ENCODE measurements around the gene STK36. TPM values are rescaled to one million over a fixed set of nuclear protein-coding genes. Genes with fewer than 3 reads are reported as not detected.

Gene STK36
- total RNA-seq, 1 experiment from 2014 or later: 47.7 TPM

GRCh38 chr2:218720048-218721041, 48.5 kb downstream of the STK36 start:
- Mint-ChIP-seq H3K9me3 (peaks cover 4% of the 10 kb centered on the region), H3K4me3 (no peak overlapping the region), H3K36me3 (peaks cover 19% of the 10 kb centered on the region), H3K27ac (peak overlapping the region; percentile 15; the same call in 1 of the 2 replicates), H3K27me3 (ENCODE audit: low read depth) (no peaks in the 10 kb centered on the region; the same call in 1 of the 2 replicates), H3K4me1 (peaks cover 43% of the 10 kb centered on the region)
- CTCF ChIA-PET: interaction anchor here (0.7 to 3.5 kb wide), 4 partner anchors 10 to 359 kb away, joined by 3 to 30 read pairs (median 5); partner anchors contain the start of gene TTLL4
- DNase-seq (ENCODE audit: low spot score) (no peak), ATAC-seq (peak; percentile 70)
- no peak for TF ChIP-seq CBFB (CRISPR knock-in tag; IDR thresholded peaks at IDR 0.05; ENCODE audit: low read depth)
- TF ChIP-seq ZNF121 (CRISPR knock-in tag; IDR thresholded peaks at IDR 0.05): peak; percentile 90
- TF ChIP-seq E2F1 (CRISPR knock-in tag; IDR thresholded peaks at IDR 0.05): no peak
- peak; percentile 60 for TF ChIP-seq USF2 (CRISPR knock-in tag; IDR thresholded peaks at IDR 0.05)
- POLR2A ChIA-PET: interaction anchor here (0.8 kb wide), 1 partner anchor 86 kb away, joined by 3 read pairs; no protein-coding TSS in a partner anchor

GRCh38 chr2:218721488-218721887, 49.6 kb downstream of the STK36 start:
- CTCF ChIA-PET: interaction anchor here (0.8 to 3.5 kb wide), 5 partner anchors 11 to 259 kb away, joined by 3 to 30 read pairs (median 4); partner anchors contain the start of gene TTLL4
- DNase-seq (ENCODE audit: low spot score): no peak
- H3K27me3 Mint-ChIP-seq (ENCODE audit: low read depth): no peaks in the 10 kb centered on the region; the same call in 1 of the 2 replicates
- TF ChIP-seq ZNF512 (CRISPR knock-in tag; IDR thresholded peaks at IDR 0.05; ENCODE audit: borderline replicate concordance) (no peak), NR3C1 (CRISPR knock-in tag; conservative IDR thresholded peaks at IDR 0.05; ENCODE audit: low read depth) (no peak), SOX15 (CRISPR knock-in tag; IDR thresholded peaks at IDR 0.05) (no peak), JAZF1 (CRISPR knock-in tag; IDR thresholded peaks at IDR 0.05) (no peak), FOXJ3 (CRISPR knock-in tag; IDR thresholded peaks at IDR 0.05; ENCODE audit: borderline replicate concordance) (no peak), ZNF532 (CRISPR knock-in tag; IDR thresholded peaks at IDR 0.05; ENCODE audit: borderline replicate concordance) (no peak), CBFB (CRISPR knock-in tag; IDR thresholded peaks at IDR 0.05; ENCODE audit: low read depth) (no peak), PREB (CRISPR knock-in tag; IDR thresholded peaks at IDR 0.05; ENCODE audit: borderline replicate concordance) (no peak), ATF2 (CRISPR knock-in tag; IDR thresholded peaks at IDR 0.05; ENCODE audit: borderline replicate concordance, low read depth) (no peak), JUN (CRISPR knock-in tag; IDR thresholded peaks at IDR 0.05) (no peak), ZNF416 (CRISPR knock-in tag; IDR thresholded peaks at IDR 0.05) (no peak), ZSCAN18 (CRISPR knock-in tag; IDR thresholded peaks at IDR 0.05) (no peak), ERG (CRISPR knock-in tag; IDR thresholded peaks at IDR 0.05) (no peak), ELF4 (CRISPR knock-in tag; IDR thresholded peaks at IDR 0.05; ENCODE audit: low read depth) (no peak), ZNF671 (CRISPR knock-in tag; IDR thresholded peaks at IDR 0.05) (no peak), GABPB1 (CRISPR knock-in tag; IDR thresholded peaks at IDR 0.05) (no peak)

More at GRCh38 chr2:218721488-218721887, 49.6 kb downstream of the STK36 start:
- ATAC-seq: no peak
- Mint-ChIP-seq H3K36me3 (peaks cover 22% of the 10 kb centered on the region), H3K27ac (no peak overlapping the region), H3K4me1 (peaks cover 43% of the 10 kb centered on the region), H3K9me3 (peaks cover 12% of the 10 kb centered on the region), H3K4me3 (no peak overlapping the region)
- POLR2A ChIA-PET: no interaction called here

All from WTC11 (cell line).